ENCODE measurements around the gene SCART1. TPM values are rescaled to one million over a fixed set of nuclear protein-coding genes. Genes with fewer than 3 reads are reported as not detected.
"Not testable (repeated sequence)": the region's sequence is repeated elsewhere in the genome, so short reads cannot be mapped to it uniquely, and the experiment has no call there.

Gene SCART1
- total RNA-seq, 1 donor from 2014 or later, result not detected

DNA sequence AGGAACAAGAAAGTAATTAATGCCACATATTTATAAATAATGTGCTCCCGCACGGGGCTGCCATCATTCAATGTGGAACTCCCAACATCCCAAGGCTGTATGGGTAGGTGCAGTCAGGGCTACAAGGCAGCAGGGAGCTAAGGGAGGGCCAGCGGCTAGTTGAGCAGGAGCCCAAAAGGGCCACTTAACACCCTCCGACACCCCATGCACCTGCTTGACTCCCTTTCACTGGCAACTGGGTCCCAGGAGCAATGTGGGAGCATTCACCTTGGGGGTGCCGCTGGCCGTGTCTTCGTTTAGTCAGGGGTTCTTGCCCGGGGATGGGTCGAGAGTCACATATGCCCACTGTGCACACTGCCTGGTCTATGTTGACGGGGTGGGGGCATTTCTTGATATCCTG, 27.9 kb downstream of the SCART1 start:
- DNase-seq (ENCODE audit: low read depth), result no peak
- no peaks in the 10 kb centered on the region for H3K27me3 ChIP-seq (ENCODE audit: control insufficient read depth, insufficient read depth, low read length)
- TF ChIP-seq, protein P1, sequence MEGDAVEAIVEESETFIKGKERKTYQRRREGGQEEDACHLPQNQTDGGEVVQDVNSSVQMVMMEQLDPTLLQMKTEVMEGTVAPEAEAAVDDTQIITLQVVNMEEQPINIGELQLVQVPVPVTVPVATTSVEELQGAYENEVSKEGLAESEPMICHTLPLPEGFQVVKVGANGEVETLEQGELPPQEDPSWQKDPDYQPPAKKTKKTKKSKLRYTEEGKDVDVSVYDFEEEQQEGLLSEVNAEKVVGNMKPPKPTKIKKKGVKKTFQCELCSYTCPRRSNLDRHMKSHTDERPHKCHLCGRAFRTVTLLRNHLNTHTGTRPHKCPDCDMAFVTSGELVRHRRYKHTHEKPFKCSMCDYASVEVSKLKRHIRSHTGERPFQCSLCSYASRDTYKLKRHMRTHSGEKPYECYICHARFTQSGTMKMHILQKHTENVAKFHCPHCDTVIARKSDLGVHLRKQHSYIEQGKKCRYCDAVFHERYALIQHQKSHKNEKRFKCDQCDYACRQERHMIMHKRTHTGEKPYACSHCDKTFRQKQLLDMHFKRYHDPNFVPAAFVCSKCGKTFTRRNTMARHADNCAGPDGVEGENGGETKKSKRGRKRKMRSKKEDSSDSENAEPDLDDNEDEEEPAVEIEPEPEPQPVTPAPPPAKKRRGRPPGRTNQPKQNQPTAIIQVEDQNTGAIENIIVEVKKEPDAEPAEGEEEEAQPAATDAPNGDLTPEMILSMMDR (IDR thresholded peaks at IDR 0.05; ENCODE audit: insufficient read depth, low read length, poor library complexity, severe bottlenecking), result no peak
- no peak overlapping the region for H3K4me3 ChIP-seq (ENCODE audit: low read depth, low read length)
- H3K36me3 ChIP-seq (ENCODE audit: control insufficient read depth, insufficient read depth, low read length), result no peaks in the 10 kb centered on the region

DNA sequence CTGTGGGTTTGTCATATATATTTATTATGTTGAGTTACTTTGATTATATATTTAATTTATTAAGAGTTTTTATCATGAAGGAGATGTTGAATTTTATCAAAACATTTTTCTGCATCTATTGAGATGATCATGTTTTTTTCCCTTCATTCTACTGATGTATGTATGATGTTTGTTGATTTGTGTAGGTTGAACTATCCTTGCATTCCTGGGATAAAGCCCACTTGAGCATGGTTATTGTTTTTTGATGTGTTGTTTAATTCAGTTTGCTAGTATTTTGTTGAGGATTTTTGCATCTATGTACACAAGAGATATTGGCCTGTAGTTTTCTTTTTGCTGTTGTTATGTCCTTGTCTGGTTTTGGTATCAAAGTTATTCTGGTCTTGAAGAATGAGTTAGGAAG, 31.1 kb downstream of the SCART1 start:
- no peaks in the 10 kb centered on the region for H3K27me3 ChIP-seq (ENCODE audit: control insufficient read depth, insufficient read depth, low read length)
- H3K36me3 ChIP-seq (ENCODE audit: control insufficient read depth, insufficient read depth, low read length), result no peaks in the 10 kb centered on the region
- DNase-seq (ENCODE audit: low read depth), result no peak
- TF ChIP-seq, protein P1 (IDR thresholded peaks at IDR 0.05; ENCODE audit: insufficient read depth, low read length, poor library complexity, severe bottlenecking), result no peak
- no peak overlapping the region for H3K4me3 ChIP-seq (ENCODE audit: low read depth, low read length)

DNA sequence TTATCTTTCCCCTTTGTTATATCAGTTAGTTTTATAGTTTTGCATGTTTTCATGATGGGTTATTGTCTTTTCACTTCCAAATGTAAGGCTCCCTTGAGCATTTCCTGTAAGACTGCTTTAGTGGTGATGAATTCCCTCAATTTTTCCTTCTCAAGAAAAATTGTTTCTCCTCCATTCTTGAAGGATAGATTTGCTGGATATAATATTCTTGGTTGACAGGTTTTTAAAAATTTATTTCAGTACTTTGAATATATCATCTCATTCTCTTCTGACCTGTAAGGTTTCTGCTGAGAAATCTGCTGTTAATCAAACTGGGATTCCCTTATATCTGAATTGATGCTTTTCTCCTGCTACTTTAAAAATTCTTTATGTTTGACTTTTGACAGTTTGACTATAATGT, 33.3 kb downstream of the SCART1 start:
- TF ChIP-seq, protein P1 (IDR thresholded peaks at IDR 0.05; ENCODE audit: insufficient read depth, low read length, poor library complexity, severe bottlenecking), result no peak
- H3K36me3 ChIP-seq (ENCODE audit: control insufficient read depth, insufficient read depth, low read length), result no peaks in the 10 kb centered on the region

DNA sequence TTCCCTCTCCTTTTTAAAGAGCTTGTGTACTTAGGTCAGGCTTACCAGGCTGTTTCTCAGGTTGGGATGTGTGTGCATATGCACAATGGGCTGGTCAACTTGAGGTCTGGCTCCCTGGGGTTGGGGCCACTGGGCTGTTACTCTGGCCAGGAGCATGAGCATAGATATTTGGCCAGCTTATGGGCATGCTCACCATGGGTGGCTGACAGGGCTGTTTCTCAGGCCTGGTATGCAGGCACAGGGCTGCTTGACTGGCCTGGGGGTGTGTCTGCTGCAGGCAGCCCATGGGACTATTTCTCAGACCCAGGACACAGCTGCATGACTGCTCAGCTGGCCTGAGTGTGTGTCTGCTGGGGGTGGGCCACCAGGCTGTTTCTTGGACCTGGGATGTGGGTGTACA, 34.6 kb downstream of the SCART1 start:
- no peak for DNase-seq (ENCODE audit: low read depth)
- TF ChIP-seq, protein P1 (IDR thresholded peaks at IDR 0.05; ENCODE audit: insufficient read depth, low read length, poor library complexity, severe bottlenecking), result no peak

More for the DNA sequence above, 33.3 kb downstream of the SCART1 start:
- no peak overlapping the region for H3K4me3 ChIP-seq (ENCODE audit: low read depth, low read length)
- no peak for DNase-seq (ENCODE audit: low read depth)
- no peaks in the 10 kb centered on the region for H3K27me3 ChIP-seq (ENCODE audit: control insufficient read depth, insufficient read depth, low read length)

DNA sequence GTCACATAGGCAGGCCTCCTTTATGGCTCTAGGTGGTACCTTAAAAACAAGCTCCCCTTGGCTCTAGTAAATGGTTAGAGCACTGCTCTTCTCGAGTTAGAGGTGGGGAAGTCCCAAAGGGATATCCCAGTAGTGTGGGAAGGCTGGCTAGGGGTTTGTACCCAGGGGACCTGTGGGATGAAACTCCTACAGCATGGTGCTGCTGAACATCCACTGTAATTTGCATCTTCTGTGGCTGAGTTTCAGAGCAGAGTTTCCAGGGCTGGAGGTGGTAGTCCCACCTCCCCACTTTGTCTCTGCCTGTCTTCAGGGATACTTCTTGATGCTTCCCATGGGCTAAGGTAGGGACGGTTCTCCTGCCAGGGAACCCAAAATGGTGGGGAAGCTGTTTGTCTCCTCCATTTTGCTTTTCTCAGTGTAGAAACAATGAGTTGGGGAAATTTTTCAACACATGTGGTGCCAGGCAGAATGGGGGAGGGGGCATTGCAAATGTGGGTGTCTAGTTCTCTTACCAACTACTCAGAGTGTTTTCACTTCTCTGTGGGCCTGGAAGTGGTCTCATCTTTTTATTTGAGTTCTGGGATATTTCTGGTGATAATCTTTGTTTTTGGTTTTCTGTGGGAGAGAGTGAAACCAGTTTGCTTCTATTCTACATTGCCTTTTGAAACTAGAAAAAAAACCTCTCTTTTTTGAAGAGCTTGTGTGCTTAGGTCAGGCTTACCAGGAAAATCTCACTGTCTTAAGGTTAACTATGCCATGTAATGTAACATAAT, 36.3 kb downstream of the SCART1 start:
- H3K27me3 ChIP-seq (ENCODE audit: control insufficient read depth, insufficient read depth, low read length), result no peaks in the 10 kb centered on the region
- no peak for DNase-seq (ENCODE audit: low read depth)
- no peaks in the 10 kb centered on the region for H3K36me3 ChIP-seq (ENCODE audit: control insufficient read depth, insufficient read depth, low read length)
- H3K4me3 ChIP-seq (ENCODE audit: low read depth, low read length), result no peak overlapping the region
- TF ChIP-seq, protein P1 (IDR thresholded peaks at IDR 0.05; ENCODE audit: insufficient read depth, low read length, poor library complexity, severe bottlenecking), result no peak

More for the DNA sequence above, 34.6 kb downstream of the SCART1 start:
- no peaks in the 10 kb centered on the region for H3K27me3 ChIP-seq (ENCODE audit: control insufficient read depth, insufficient read depth, low read length)
- no peak overlapping the region for H3K4me3 ChIP-seq (ENCODE audit: low read depth, low read length)
- H3K36me3 ChIP-seq (ENCODE audit: control insufficient read depth, insufficient read depth, low read length), result no peaks in the 10 kb centered on the region

DNA sequence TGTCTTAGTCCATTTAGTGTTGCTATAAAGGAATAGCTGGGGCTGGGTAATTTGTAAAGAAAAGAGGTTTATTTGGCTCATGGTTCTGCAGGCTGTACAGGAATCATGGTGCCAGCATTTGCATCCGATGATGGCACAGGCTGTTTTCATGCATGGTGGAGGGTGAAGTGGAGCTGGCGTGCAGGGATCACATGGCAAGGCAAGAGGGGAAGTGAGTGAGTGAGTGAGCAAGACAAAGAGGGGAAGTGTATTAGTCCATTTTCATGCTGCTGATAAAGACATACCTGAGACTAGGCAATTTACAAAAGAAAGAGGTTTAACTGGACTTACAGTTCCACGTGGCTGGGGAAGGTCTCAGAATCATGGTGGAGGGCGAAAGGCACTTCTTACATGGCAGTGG, 39.8 kb downstream of the SCART1 start:
- DNase-seq (ENCODE audit: low read depth); H3K4me3 ChIP-seq (ENCODE audit: low read depth, low read length); H3K27me3 ChIP-seq (ENCODE audit: control insufficient read depth, insufficient read depth, low read length); H3K36me3 ChIP-seq (ENCODE audit: control insufficient read depth, insufficient read depth, low read length): not testable (repeated sequence)

DNA sequence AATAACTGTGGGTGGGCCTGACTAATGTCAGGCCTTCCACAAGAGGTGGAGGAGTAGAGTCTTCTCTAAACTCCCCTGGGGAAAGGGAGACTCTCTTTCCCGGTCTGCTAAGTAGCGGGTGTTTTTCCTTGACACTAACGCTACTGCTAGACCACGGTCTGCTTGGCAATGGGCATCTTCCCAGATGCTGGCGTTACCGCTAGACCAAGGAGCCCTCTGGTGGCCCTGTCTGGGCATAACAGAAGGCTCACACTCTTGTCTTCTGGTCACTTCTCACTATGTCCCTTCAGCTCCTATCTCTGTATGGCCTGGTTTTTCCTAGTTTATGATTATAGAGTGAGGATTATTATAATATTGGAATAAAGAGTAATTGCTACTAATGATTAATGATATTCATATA, 43.6 kb downstream of the SCART1 start:
- H3K4me3 ChIP-seq (ENCODE audit: low read depth, low read length); H3K27me3 ChIP-seq (ENCODE audit: control insufficient read depth, insufficient read depth, low read length); DNase-seq (ENCODE audit: low read depth); H3K36me3 ChIP-seq (ENCODE audit: control insufficient read depth, insufficient read depth, low read length): not testable (repeated sequence)

DNA sequence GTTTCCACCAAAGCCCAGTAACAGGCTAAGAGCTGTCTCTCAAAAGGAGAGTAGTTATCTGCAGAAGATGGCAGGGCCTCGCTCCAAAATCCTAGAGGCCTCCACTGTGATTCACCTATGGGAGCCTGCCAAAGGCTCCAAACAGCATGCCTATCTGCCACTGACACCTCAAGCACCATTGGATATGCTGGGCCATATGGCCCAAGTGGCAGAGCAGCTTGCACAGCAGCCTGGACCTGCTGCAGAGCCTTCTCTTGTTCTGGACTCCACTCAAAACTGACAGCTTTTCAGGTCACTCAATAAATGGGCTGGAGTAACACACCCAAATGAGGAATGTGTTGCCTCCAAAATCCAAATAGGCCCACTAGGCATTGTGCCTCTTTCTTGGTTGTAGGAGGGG, 45.4 kb downstream of the SCART1 start:
- DNase-seq (ENCODE audit: low read depth); H3K36me3 ChIP-seq (ENCODE audit: control insufficient read depth, insufficient read depth, low read length); H3K27me3 ChIP-seq (ENCODE audit: control insufficient read depth, insufficient read depth, low read length); H3K4me3 ChIP-seq (ENCODE audit: low read depth, low read length): not testable (repeated sequence)

DNA sequence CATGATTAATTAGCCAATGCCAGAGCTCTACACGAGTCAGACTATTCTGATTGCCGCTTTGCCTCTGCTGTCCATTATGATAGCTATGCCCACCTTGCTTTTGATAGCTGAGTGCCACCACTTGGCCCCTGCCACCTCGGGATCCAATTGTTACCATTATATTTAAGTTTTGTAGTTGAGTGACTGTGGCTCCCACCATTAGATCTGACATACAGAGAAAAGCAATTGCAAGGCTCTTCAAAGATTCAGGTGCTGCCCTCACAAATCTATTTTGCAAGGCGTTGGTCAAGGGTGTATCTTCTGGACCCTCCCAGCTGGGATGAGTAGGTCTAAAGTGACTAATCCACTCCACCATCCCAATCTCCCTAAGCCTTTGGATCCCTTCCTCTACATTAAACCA, 47.2 kb downstream of the SCART1 start:
- H3K4me3 ChIP-seq (ENCODE audit: low read depth, low read length); H3K36me3 ChIP-seq (ENCODE audit: control insufficient read depth, insufficient read depth, low read length); DNase-seq (ENCODE audit: low read depth): not testable (repeated sequence)

More for the DNA sequence above, 47.2 kb downstream of the SCART1 start:
- H3K27me3 ChIP-seq (ENCODE audit: control insufficient read depth, insufficient read depth, low read length), result not testable (repeated sequence)

All from kidney epithelial cell (primary cell).